Transverse colon (tissue), 3 donors: Measurements from ENCODE around the gene HSBP1L1.

ENCODE experiments used
- EP300 ChIP-seq: sonication (generic); formaldehyde crosslinking; IDR thresholded peaks from one replicate; pipeline ENCODE4 v1.6.1; 2017; ENCODE audit warnings: antibody characterized with exemption, low read depth
- POLR2A ChIP-seq: fragments of 450-650 bp; IDR thresholded peaks from one replicate; pipeline ENCODE4 v1.6.1; 2016; ENCODE audit warnings: antibody characterized with exemption, mild to moderate bottlenecking, moderate library complexity
- TF ChIP-seq, protein P1 (sequence below), 5 experiments: fragments of 200-600 bp in 3 of 5; fragments of 450-650 bp in 2 of 5; sonication (generic) in 3 of 5; IDR thresholded peaks; 1 replicate in 2 of 5; 2 replicates in 3 of 5; pipeline ENCODE4 v1.5.1; 2016 to 2017; ENCODE audit warnings: antibody characterized with exemption in 5 of 5, inconsistent platforms in 3 of 5, mild to moderate bottlenecking in 2 of 5, moderate library complexity in 1 of 5

DNA sequence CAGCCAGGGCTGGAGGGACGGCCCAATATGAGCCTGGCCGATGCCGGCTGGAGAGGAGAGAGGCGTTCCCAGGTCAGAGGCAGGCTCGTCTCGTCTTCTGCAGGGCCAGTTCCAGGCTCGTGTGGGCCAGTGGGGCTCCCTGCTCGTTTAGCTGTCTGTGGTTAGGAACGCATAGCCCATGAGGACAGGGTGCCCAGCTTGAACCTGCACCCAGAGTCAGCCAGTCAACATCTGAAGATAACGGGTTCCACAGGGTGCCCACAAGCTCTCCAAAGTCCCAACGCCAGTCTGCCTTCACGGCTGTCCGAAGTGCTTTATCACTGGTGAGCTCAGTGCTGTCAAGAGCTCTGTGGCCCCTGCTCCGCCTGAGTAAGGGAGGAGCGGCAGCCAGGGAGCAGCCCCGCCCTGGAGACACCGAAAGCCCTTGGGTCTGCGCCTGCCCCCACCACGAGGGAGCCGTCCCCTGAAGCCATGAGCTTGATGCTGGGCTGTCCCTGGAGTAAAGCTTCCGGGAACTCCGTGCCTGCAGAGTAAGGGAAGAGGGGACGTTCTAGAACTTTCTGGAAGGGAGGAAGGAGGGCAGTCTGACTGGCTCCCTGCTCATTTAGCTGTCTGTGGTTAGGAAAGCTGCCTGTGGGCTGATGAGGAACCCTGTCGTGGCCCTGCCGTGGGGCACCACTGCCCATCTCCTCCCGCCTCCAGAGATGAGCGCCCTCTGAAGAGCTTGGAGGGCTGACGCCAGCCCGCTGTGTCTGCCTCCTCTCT lies 2.7 kb upstream of the HSBP1L1 start:
- TF ChIP-seq POLR2A (peak; percentile 49), EP300 (no peak)
- TF ChIP-seq, protein P1, sequence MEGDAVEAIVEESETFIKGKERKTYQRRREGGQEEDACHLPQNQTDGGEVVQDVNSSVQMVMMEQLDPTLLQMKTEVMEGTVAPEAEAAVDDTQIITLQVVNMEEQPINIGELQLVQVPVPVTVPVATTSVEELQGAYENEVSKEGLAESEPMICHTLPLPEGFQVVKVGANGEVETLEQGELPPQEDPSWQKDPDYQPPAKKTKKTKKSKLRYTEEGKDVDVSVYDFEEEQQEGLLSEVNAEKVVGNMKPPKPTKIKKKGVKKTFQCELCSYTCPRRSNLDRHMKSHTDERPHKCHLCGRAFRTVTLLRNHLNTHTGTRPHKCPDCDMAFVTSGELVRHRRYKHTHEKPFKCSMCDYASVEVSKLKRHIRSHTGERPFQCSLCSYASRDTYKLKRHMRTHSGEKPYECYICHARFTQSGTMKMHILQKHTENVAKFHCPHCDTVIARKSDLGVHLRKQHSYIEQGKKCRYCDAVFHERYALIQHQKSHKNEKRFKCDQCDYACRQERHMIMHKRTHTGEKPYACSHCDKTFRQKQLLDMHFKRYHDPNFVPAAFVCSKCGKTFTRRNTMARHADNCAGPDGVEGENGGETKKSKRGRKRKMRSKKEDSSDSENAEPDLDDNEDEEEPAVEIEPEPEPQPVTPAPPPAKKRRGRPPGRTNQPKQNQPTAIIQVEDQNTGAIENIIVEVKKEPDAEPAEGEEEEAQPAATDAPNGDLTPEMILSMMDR (IDR thresholded peaks at IDR 0.05), result no peak
